ENCODE measurements around the gene FRMD5. TPM values are rescaled to one million over a fixed set of nuclear protein-coding genes. Genes with fewer than 3 reads are reported as not detected.

Gene FRMD5
- total RNA-seq, 1 experiment from 2014 or later = 3.9 TPM

DNA sequence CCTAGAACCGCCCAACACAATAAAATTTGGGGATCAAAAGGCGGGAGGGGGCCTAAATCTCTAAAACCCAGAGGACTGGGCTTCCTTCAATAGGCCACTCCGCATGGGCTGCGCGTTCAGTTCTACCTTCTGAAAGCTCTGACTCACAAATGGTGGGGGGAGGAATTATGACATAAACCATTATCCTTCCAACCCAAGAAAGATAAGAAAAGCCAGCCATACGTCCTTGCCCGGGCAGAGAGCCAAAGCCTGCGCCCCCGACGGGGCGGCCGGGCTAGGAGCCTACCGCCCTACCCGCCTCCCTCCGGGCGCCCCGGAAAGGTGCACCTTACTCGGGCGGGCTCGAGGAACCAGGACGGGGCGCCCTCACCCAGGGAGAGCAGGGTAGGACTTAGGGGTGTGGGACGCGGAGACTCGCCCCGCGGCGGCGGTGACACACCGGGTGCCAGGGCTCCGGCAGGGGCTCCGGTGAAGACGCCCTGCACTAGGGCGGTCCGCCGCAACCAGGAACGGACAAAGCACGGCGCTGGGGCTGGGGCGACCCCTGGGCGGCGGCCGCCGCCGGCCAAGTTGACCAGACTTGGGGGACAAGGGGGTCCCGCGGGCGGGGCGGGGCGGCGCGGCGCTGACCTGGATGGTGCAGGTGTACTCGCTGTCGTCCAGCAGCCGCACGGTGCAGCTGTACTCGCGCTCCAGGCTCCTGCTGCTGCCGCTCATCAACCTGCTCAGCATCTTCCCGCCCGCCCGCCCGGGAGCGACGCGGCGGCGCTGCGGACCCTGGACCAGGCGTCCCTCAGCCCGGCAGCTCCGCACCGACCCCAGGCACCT, 534 bp downstream of the FRMD5 start:
- no peak overlapping the region for H4K5ac ChIP-seq (ENCODE audit: insufficient read length, low read depth, low read length)
- WGBS (ENCODE audit: extremely low coverage, insufficient read length, low lambda C conversion rate) = no CpG with 5 or more reads among the region's 74 CpGs
- H3K4me1 ChIP-seq (ENCODE audit: insufficient read depth, low read length) = no peaks in the 10 kb centered on the region
- H3K18ac ChIP-seq (ENCODE audit: insufficient read length, low read depth, low read length) = no peak overlapping the region
- peaks cover 21 to 26% of the 10 kb centered on the region in 2 experiments for H3K4me1 Mint-ChIP-seq
- no peak overlapping the region for H2AK5ac ChIP-seq (ENCODE audit: insufficient read length, low read length)
- peak overlapping the region; percentile 72 for H3K4me2 ChIP-seq (ENCODE audit: insufficient read depth, insufficient read length, low read length)
- no peak overlapping the region for H2BK12ac ChIP-seq (ENCODE audit: insufficient read length, low read depth, low read length)
- H3K14ac ChIP-seq (ENCODE audit: insufficient read depth, low read length) = no peak overlapping the region
- peak overlapping the region; percentile 33 for H3K9ac ChIP-seq (ENCODE audit: extremely low read depth, insufficient read length, low read length)
- H3K4me3 Mint-ChIP-seq = peak overlapping the region; percentile 87 to 97
- H3K27me3 ChIP-seq (ENCODE audit: insufficient read depth, low read length) = no peaks in the 10 kb centered on the region; the same call in 1 of the 2 replicates
- peaks cover 8% of the 10 kb centered on the region for H3K27me3 Mint-ChIP-seq (ENCODE audit: low read depth)
- no peak overlapping the region for H2BK15ac ChIP-seq (ENCODE audit: low read depth, low read length)
- H3K27ac ChIP-seq (ENCODE audit: insufficient read length, low read depth, low read length) = no peak overlapping the region
- H2BK5ac ChIP-seq (ENCODE audit: insufficient read length, low read length) = no peak overlapping the region
- H3K27ac Mint-ChIP-seq = peak overlapping the region in 1 of 3 experiments; percentile 78; a peak in 1 of 7 replicates
- no peak for DNase-seq
- H3K36me3 Mint-ChIP-seq (ENCODE audit: insufficient read depth in 1 of 3, low read depth in 3 of 3) = no peaks in the 10 kb centered on the region
- H2AFZ ChIP-seq (ENCODE audit: low read length) = no peak overlapping the region
- no peak overlapping the region for H4K91ac ChIP-seq (ENCODE audit: insufficient read length, low read depth, low read length)
- H2BK120ac ChIP-seq (ENCODE audit: low read depth, low read length, poor library complexity, severe bottlenecking) = no peak overlapping the region
- no peaks in the 10 kb centered on the region for H4K20me1 ChIP-seq (ENCODE audit: control insufficient read depth, insufficient read depth, insufficient read length)
- no peaks in the 10 kb centered on the region; a peak in 1 of 5 replicates for H3K9me3 Mint-ChIP-seq
- no peak overlapping the region for H3K4ac ChIP-seq (ENCODE audit: low read depth, low read length)
- no peaks in the 10 kb centered on the region for H3K9me3 ChIP-seq (ENCODE audit: control insufficient read depth, low read depth, low read length)
- H3K79me1 ChIP-seq (ENCODE audit: insufficient read depth, low read depth, low read length, poor library complexity, severe bottlenecking) = no peaks in the 10 kb centered on the region
- H4K8ac ChIP-seq (replicated peaks; ENCODE audit: insufficient read length, low read depth, low read length) = no peak overlapping the region
- TF ChIP-seq, protein P1, sequence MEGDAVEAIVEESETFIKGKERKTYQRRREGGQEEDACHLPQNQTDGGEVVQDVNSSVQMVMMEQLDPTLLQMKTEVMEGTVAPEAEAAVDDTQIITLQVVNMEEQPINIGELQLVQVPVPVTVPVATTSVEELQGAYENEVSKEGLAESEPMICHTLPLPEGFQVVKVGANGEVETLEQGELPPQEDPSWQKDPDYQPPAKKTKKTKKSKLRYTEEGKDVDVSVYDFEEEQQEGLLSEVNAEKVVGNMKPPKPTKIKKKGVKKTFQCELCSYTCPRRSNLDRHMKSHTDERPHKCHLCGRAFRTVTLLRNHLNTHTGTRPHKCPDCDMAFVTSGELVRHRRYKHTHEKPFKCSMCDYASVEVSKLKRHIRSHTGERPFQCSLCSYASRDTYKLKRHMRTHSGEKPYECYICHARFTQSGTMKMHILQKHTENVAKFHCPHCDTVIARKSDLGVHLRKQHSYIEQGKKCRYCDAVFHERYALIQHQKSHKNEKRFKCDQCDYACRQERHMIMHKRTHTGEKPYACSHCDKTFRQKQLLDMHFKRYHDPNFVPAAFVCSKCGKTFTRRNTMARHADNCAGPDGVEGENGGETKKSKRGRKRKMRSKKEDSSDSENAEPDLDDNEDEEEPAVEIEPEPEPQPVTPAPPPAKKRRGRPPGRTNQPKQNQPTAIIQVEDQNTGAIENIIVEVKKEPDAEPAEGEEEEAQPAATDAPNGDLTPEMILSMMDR (conservative IDR thresholded peaks at IDR 0.05) = no peak; the same call in 2 of the 3 replicates
- peaks cover 14% of the 10 kb centered on the region for H3K23me2 ChIP-seq (ENCODE audit: insufficient read length, low read depth, low read length, poor library complexity, severe bottlenecking)
- no peak overlapping the region for H3K56ac ChIP-seq (ENCODE audit: insufficient read length, low read depth, low read length)
- H3K23ac ChIP-seq (ENCODE audit: insufficient read length, low read depth, low read length) = no peak overlapping the region
- no peaks in the 10 kb centered on the region; the same call in 1 of the 2 replicates for H3K79me2 ChIP-seq (ENCODE audit: insufficient read depth, low read length)
- H3T11ph ChIP-seq (ENCODE audit: low read length) = no peak overlapping the region
- H2BK20ac ChIP-seq (ENCODE audit: low read depth, low read length, poor library complexity, severe bottlenecking) = no peak overlapping the region
